ENCODE data around the gene PWWP3B.
"Not testable (repeated sequence)": the region's sequence is repeated elsewhere in the genome, so short reads cannot be mapped to it uniquely, and the experiment has no call there.

PWWP3B gene

GRCh38 chrX:106168107-106168506, at the start of gene PWWP3B:
Gene PWWP3B, plus strand, starts transcription at chrX:106168305. Its CDS starts 37,128 bp downstream, at chrX:106205433.
- DNase-seq (ENCODE audit: low read depth in 2 of 2): no peak

DNA sequence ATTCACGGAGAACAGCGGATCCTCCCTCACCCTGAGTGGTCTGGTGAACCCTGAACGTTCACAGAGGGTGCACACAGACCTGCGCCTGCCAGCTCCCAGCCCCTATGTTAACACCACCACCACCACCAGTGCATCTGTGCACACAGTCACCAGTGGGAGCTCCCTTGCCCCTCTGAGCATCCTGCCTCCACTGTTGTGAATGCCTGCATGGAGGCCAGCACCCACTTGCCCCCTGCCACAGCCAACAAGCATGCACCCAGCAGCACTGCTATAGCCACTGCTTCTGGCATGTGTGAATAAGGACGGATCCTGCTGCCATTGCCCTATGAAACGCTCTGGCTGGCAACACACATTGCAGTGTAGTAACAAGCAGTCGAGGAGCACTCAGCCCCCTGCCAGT, 29.1 kb upstream of the PWWP3B start:
- no peak for DNase-seq (ENCODE audit: low read depth in 2 of 2)

DNA sequence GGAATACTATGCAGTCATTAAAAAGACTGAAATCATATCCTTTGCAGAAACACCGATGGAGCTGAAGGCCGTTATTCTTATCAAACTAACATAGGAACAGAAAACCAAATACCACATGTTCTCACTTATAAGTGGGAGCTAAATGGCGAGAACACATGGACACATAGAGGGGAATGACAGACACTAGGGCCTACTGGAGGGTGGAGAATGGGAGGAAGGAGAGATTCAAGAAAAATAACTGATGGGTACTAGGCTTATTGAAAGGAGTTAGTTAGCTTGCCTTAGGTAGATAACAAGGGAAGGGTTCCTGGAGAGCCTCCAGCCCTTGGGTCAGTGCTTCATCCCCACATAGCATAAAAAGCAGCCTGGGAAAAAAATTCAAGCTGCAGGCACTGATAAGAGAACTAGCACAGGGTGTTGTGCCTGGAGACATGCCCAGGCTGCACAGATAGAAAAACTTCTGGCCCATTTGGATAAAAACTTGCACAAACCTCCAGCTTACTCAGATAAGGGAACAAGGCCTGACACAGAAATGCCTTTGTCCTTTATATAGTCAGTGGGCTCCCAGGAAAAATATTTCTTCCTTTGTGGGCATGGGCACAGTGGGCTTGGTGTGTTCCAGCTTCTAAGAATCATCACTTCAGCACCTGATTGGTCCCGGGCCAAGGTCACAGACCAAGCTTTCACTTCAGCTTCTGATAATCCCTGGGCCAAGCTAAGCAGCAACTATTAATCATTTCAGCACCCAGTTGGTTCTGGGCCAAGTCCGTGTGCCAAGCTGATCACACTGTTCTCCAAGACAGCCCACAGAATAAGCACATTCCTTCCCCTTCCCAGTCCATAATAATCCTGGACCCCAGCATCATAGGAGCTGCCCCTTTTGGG, 23.1 kb upstream of the PWWP3B start:
- DNase-seq (ENCODE audit: low read depth in 2 of 2): no peak

DNA sequence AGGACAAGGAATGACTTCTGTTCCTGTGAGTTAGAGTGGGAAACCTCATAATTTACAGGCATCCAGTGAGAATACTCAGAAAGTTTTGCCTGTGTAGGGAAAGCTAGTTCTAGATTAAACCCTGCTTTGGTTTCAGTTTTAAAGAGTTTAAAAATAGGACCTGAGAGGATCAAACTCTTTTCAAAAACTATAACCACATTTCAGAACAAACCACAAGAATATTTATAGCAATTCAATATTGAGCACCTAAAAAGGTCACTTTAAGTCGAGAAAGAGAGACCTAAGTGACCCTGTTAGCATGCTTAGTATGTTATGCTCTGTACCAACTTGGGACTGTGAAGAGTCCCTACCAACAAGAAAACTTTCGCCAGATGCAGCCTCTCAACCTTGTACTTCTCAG, 17.4 kb upstream of the PWWP3B start:
- no peak for DNase-seq (ENCODE audit: low read depth in 2 of 2)

- DNase-seq (ENCODE audit: low read depth in 2 of 2): no peak
Observed at GRCh38 chrX:106159861-106160282, 8.2 kb upstream of the PWWP3B start.

DNA sequence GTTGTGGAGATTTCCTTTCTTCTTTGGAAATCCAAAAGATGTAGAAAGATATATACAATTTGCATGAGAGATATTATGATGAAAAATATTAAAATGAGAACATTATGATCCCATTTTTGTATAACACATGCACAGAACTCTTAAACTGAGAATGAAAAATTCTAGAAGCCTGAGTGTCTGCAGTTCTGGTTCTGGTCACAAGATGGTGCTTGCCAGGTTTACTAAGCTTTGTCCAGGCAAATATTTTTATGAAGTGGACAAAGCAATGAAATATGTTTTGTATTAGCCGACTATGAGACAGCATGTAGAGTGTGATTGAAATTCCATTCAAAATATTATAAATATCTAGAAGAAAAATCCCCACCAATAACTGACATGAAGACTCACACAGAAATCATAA, 2.2 kb downstream of the PWWP3B start:
- no peak for DNase-seq (ENCODE audit: low read depth in 2 of 2)

DNA sequence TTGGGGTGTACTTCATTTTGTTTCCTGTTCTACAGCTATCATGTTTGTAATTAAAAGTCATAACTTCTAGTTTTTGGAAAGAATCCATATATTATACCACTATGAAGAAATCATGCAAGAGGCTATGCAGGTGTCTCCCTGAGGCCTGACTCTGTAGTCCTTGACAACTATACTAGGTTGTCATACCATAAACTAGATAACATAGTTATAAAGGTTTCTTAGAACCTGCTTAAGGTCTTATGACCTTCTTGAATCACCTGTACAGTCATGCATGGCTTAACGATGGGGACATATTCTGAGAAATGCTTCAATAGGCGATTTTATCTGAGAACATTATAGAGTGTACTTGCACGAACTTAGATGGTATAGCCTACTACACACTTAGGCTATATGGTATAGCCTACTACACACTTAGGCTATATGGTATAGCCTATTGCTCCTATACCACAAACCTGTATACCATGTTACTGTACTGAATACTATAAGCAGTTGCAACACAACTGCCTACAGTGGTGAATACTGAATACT, 3.3 kb downstream of the PWWP3B start:
- no peak for DNase-seq (ENCODE audit: low read depth in 2 of 2)

DNA sequence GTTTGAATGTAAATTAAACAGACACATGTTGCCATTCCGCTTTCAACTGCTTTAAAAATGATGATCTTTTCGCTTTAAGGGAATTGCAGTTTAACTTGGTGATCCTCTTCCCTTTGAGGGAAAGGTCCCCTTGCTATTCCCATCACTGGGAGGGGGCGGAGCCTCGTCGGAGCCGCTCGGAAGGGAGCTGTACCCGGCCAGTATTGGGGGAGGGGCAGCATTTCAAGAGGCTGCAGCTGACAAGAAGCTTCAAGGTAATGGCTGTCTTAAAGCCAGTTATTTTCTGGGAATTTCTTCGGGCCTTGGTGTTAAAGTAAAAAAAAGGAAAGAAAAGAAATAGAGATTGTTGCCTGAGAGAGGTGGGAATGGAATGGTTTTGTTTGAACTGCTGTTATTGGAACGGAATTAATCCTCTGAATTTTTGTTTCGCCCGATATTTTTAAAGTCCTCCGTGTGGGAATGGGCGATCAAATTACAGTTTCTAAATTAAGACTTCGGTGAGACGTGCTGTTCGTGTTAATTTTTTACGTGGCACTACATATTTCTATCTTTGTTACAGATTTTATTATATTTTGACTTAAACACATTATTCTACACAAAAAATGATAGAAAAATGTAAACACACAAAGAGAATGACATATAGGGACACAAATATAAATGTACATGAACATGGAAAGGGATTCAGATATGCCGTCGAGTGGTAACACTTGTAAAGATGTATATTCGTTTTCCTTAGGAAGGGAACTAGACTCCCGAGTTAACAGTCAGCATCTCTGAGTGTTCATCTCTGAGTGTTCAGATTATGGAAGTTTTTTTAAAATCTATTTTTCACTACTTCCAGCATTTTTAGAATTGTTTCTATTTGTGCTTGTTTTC, 9.2 kb downstream of the PWWP3B start:
- DNase-seq (ENCODE audit: low read depth in 2 of 2): no peak

GRCh38 chrX:106177982-106178321, 9.8 kb downstream of the PWWP3B start:
- DNase-seq (ENCODE audit: low read depth in 2 of 2): no peak

DNA sequence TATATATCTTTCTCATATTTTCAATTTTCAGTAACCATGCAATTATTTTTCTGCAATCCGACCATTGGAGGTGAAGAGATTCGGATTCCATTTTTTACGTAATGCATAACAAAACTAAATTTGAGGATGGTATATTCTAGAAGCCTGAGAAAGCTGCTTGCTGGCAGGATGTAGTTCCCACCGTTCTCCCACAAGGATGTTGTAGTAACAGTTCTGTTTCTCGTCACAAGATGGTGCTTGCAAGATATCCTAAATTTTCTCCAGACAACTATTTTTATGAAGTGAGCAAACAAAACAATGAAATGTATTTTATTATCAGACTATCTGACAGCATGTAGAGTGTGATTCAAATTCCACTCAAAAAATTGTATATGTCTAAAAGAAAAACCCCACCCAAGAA, 10.7 kb downstream of the PWWP3B start:
- DNase-seq (ENCODE audit: low read depth in 2 of 2): no peak

DNA sequence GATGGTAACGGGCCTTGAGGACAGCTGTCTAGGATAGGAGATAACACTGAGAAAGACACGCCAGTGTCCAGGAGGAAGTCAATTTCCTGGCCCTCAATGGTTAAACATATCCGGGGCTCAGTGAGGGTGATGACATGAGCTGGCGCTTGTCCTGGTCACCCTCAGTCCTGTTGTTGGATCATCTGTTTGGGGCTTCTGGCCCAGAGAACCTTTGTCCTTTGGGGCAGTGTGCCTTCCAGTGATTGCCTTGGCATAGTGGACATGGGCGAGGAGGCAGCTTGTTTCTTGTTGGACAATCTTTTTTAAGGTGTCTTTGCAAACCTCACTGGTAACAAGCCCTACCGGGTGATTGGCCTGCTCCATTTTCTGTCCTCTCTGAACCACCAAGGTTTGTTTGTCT, 15.6 kb downstream of the PWWP3B start:
- DNase-seq (ENCODE audit: low read depth in 2 of 2): not testable (repeated sequence)

DNA sequence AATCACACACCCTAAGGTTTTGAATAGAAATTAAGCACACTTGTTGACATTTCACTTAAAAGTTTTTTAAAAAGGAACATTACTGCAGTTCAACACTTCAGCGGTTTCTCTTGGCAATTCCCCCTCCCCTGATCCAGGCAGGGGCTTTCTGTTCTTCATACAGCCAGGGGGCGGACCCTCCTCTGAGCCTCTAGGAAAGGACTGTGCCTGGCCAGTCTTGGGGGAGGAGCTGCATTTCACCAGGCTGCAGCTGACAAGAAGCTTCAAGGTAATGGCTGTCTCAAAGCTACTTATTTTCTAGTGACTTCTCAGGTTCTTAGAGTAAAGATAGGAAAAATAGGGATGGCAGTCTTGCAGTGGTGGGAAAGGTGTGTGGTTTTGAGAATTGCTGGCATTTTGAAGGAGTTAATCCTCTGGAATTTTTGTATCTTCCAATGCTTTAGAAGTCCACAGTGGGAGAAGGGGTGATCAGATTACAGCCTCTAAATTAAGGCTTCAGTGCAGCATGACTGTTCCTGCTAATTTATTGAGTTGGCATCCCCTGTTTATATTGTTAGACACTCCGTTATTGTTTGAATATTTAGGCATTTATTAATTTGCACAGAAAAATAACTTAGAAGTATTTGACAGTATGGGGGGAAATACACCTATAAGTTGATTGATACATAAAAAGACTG, 33.5 kb downstream of the PWWP3B start:
- DNase-seq (ENCODE audit: low read depth in 2 of 2): no peak

DNA sequence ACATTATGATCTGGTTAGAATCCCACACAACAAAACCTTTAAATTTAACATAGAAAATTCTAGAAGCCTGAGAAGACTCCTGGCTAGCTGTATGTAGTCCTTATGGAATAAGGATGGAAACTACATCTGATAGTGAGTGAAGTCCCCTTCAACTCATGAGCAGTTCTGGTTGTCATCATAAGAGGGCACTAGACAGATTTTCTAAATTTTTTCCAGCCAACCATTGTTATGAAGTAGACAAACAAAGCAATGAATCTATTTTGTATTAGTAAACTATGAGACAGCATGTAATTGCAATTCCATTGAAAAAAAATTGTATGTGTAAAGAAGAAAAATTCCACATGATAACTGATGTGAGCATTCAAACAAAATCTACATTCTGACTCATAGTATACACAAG, 35.2 kb downstream of the PWWP3B start:
- no peak for DNase-seq (ENCODE audit: low read depth in 2 of 2)

- no peak for DNase-seq (ENCODE audit: low read depth in 2 of 2)
Observed at GRCh38 chrX:106208154-106208553, 40.0 kb downstream of the PWWP3B start.
